ENCODE data around the gene HPSE2.

The HPSE2 gene

DNA sequence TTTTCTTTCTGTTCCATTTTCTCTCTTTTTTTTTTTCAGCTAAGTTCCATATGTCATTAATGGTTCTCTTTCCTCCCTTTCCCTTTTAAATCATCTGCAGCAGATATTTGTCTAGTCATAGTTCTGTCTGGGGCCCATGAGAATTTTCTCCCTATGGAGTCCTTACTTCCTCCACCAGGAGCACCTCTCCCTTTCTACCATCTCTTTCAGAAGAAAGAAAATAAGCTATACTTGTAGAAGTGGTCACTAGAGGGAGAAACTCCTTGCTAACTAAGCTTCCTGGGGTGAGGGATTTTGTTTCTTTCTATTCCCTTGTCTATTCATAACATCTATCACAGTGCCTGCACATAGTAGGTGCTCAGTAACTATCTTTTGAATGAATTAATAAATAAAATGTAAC is 558.8 kb downstream of the HPSE2 start:
- peak; percentile 24 for DNase-seq (ENCODE audit: low read depth)

DNA sequence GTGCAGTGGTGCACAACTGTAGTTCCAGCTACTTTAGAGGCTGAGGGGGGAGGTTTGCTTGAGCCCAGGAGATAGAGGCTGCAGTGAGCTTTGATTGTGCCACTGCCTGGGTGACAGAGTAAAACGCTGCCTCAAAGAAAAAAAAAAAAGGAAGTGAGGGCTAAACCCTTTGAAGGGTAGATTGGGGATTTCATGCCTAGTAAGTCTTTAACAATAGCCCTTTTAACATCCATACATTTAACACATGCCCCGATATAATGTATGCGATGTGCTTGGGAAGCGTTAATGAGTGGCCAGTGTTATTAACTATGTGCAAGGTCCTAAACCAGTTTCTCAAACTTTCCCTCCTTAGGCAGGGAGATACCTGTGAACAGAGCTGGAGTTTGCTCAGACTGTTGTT is 559.8 kb downstream of the HPSE2 start:
- DNase-seq (ENCODE audit: low read depth): no peak

- no peak for DNase-seq (ENCODE audit: low read depth)
Measured at GRCh38 chr10:98673171-98673782, 562.4 kb downstream of the HPSE2 start.

DNA sequence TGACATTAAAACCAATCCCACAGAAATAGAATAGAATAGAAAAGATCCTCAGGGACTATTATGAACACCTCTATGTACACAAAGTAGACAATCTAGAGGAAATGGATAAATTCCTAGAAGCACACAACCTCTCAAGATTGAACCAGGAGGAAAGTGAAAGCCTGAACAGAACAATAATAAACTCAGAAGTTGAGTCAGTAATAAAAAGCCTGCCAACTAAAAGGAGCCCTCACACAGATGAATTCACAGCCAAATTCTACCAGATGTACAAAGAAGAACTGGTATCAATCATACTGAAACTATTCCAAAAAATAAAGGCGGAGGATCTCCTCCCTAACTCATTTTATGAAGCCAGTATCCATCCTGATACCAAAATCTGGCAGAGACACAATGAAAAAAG is 568.6 kb downstream of the HPSE2 start:
- no peak for DNase-seq (ENCODE audit: low read depth)

- DNase-seq (ENCODE audit: low read depth): peak; percentile 9
Measured at GRCh38 chr10:98666276-98666675, 569.4 kb downstream of the HPSE2 start.

- peak; percentile 39 for DNase-seq (ENCODE audit: low read depth)
Measured at GRCh38 chr10:98664329-98665042, 571.2 kb downstream of the HPSE2 start.

- no peak for DNase-seq (ENCODE audit: low read depth)
Measured at GRCh38 chr10:98659951-98660350, 575.7 kb downstream of the HPSE2 start.

GRCh38 chr10:98655492-98655891 is 580.2 kb downstream of the HPSE2 start:
- no peak for DNase-seq (ENCODE audit: low read depth)

DNA sequence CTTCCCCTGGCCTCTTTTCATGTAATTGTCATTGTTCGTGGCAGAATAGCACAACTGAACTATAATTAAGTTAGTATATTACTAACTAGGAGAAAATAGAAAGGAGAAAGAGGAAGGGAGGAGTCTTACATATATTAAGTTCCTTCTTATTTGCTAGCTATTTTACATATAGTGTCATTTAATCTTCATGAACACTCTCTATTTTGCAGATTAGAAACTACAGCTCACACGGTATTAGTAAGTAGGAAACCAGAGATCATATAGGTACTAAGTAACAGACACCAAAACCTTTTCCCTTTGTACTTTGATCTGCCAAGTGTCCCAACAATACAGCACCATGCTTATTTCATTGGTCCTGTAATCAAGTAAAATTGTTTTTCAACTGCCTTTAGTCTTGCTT is 586.5 kb downstream of the HPSE2 start:
- no peak for DNase-seq (ENCODE audit: low read depth)

DNA sequence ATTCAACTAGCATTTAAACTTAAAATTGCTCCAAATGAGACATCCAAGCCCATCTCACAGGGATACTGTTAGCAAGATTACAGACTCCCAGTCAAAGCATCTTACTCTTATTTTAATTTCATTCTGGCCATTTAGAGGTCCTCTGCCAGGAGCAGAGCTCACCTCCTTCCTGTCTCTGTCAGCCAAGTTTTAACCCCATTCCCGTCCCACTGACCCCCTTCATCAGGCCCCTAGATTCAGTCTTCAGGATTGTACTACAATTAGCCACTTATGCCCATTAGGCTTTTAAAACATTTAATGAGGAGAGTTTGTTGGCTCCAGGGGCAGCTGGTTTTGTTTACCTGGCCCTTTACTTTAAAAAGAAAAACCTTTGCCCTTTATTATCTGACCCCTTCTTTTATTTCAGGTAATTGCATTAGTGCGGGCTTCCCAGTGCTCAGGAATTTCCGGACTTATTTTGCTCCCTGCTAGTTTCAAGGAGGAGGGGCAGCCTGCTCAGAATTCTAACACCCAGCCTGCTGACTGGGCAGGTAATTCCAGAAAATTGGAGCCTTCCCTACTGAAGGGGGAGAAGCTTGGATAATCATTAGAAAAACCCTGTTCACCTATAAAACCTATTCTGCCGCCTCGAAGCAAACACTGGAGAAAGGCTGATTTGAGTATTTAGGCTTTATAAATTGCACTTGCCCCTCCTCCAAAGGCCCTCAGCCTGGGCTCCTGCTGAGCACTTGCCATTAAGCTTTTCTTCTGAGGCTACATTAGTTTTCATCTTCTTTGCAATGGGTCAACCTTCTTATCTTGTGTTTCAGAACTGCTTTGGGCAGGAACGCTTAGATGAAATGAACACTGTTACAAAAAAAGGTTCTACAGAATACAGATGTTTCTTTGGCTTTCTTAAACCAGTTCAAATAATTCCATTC is 588.4 kb downstream of the HPSE2 start:
- DNase-seq (ENCODE audit: low read depth): no peak

DNA sequence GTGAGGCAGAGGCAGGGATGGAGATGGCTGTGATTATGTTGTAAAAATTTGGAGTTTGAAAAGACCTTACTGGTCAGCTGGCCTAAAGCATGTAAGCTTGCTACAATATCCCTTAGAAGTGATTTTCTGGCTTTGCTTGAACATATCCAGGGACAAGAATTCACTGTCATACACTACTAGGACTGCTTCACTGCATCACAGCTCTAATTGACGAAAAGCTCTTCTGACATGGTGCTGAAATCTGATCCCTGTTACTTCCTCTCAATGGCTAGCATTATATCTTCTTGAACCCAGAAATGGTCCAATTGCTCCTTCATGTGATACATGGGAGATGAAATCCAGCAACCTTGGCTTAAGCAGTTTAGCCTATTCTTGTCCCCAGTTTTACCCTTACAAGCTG is 591.2 kb downstream of the HPSE2 start:
- DNase-seq (ENCODE audit: low read depth): no peak

DNA sequence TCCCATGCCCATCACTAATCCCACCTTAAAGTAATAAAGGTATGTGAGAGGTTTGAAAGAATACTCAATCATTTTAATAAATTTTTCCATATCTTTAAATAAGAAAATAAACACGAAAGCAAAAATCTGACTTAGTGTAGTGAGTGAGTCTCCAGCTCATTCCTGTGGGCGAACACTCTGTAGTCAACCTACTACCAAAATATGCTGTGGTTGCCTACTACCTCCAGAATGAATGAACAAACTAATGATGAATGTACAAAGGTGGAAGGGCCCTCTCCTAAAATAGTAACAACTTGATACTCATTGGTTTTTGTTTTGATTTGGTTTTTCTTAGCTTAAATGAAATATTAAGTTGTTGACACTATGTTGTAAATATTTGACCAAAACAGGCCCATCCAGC is 593.4 kb downstream of the HPSE2 start:
- DNase-seq (ENCODE audit: low read depth): no peak

DNA sequence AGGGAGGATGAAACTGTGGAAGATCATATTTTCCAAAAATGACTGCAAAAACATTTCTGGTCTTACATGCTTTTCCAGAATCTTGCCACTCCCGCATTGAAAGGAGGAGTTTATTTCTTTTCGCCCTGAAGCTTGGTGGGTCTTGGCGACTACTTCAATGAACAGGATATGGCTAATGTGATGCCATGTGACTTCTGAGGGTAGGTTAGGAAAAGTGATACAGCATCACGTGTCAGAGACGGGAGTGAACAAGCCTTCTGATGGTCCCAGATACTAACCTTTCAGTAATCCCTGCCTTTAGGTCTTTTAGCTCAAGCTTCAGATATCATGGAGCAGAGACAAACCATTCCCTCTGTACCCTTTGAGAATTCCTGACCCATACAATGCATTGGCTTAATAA is 596.7 kb downstream of the HPSE2 start:
- DNase-seq (ENCODE audit: low read depth): no peak

- DNase-seq (ENCODE audit: low read depth): no peak
Measured at GRCh38 chr10:98636921-98637329, 598.7 kb downstream of the HPSE2 start.

- DNase-seq (ENCODE audit: low read depth): no peak
Measured at GRCh38 chr10:98632456-98633150, 603.0 kb downstream of the HPSE2 start.

- no peak for DNase-seq (ENCODE audit: low read depth)
Measured at GRCh38 chr10:98628206-98628605, 607.4 kb downstream of the HPSE2 start.

DNA sequence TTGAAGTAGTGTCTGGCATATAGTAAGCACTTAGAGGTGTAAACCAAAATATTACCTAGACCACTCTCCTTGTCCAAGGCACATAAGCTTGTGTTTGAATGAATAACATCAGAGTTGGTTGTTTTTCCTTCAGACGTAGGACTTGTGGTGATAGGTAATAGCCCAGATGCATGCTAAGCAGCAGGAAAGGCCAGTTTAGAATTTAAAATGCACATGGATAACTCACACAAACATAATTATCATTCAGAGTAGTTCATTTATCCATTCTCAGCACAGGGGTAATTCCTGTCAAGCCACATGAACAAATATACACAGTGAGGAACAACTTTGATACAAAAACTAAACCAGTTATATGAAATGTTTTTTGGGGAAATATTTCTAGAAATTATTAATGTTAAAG is 607.9 kb downstream of the HPSE2 start:
- no peak for DNase-seq (ENCODE audit: low read depth)

- DNase-seq (ENCODE audit: low read depth): no peak
Measured at GRCh38 chr10:98624963-98625362, 610.7 kb downstream of the HPSE2 start.

DNA sequence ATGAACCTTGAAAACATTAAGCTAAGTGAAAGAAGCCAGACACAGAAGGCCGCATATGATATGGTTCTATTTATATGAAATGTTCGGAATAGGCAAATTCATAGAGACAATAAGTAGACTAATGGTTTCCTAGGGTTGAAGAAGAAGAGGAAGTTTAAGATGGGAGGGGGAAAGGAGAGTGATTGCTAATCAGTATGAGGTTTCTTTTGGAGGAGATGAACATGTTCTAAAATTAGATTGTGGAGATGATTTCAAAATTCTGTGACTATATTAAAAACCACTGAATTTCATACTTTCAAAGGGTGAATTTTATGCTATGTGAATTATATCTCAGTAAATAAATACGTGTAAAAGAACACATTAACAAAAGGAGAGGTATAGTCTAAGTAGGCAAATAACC is 612.5 kb downstream of the HPSE2 start:
- DNase-seq (ENCODE audit: low read depth): no peak

DNA sequence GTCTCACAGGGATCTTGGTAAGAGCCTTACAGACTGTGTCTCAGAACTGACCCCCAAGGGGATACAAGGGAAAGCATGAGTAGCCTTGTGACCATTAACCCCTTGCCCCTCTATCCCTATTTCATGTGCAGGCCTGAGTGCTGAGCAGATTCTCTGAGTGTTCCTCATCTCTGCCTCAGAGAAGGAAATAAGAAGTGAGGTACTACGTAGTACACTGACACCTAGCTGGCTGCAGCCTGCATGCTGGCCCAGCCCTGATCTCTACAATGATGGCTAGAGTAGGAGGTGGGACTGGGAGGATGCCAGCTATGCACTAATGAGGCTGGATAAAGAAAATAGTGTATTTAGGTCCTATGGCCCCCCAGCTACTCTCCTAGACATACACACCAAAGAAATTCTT is 614.0 kb downstream of the HPSE2 start:
- no peak for DNase-seq (ENCODE audit: low read depth)

DNA sequence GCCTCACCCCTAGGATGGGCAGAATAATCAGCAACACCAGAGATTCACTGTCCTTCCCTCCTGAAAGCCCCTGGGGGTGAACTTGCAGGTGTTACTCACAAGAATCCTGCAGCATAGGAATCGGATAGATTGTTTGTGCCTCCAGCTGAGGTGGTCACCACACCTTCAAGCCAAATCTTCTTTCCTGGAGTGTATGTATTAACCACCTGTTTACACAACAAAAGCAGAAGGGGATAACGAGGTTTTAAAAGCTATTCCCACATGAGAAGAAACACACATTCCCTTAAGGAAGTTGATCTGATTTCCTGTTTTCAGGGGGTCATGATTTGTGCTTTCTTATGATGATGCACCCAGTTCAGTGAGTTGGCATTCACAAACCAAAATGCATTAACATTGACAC is 615.1 kb downstream of the HPSE2 start:
- DNase-seq (ENCODE audit: low read depth): no peak

DNA sequence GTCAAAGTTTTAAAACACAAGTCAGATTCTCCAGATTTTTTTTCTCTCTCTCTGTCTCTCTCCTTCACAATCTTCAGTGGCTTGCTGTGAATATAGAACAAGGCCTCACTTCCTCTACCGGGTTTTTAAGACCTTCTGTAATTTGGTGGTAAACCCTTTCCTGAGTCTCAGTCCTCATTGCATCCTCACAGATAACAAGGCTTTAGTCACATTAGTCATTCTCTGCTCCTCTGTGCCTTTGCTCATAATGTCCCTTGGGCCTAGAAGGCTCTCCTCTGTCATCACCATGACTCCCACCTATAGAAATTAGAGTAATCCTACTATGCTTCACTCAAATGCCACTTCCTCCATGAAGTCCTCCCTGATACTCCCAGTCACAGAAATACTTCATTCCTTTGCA is 616.2 kb downstream of the HPSE2 start:
- no peak for DNase-seq (ENCODE audit: low read depth)

Data from ELR (cell line).